Putamen (tissue), 1 donor: Measurements from ENCODE around the gene TRIM10.
"Not testable (repeated sequence)": the region's sequence is repeated elsewhere in the genome, so short reads cannot be mapped to it uniquely, and the experiment has no call there.

Experiments used
- DNase-seq: peaks from one replicate; pipeline ENCODE4 v3.0.0-alpha.2; 2016; ENCODE audit warnings: low spot score

TRIM10 gene

GRCh38 chr6:30172681-30173080 is 11.7 kb upstream of the TRIM10 start:
- DNase-seq: no peak

GRCh38 chr6:30171677-30172471 is 10.9 kb upstream of the TRIM10 start:
- no peak for DNase-seq

- DNase-seq: no peak
These were observed 8.9 kb upstream of the TRIM10 start for GRCh38 chr6:30169658-30170614.

- DNase-seq: no peak
These were observed 7.7 kb upstream of the TRIM10 start for GRCh38 chr6:30168741-30169140.

- no peak for DNase-seq
These were observed 6.1 kb upstream of the TRIM10 start for GRCh38 chr6:30167101-30167500.

GRCh38 chr6:30165238-30165637 is 4.2 kb upstream of the TRIM10 start:
- not testable (repeated sequence) for DNase-seq

- no peak for DNase-seq
These were observed 3.7 kb upstream of the TRIM10 start for GRCh38 chr6:30164714-30165113.

- DNase-seq: no peak
These were observed 3.1 kb upstream of the TRIM10 start for GRCh38 chr6:30163918-30164654.

- DNase-seq: no peak
These were observed 2.3 kb upstream of the TRIM10 start, which contains the start of gene TRIM15 for GRCh38 chr6:30163090-30163917. Gene TRIM15, plus strand, starts transcription at chr6:30163546. Its CDS starts 139 bp downstream, at chr6:30163685.

GRCh38 chr6:30162265-30163089 is 1.5 kb upstream of the TRIM10 start:
- no peak for DNase-seq

- no peak for DNase-seq
These were observed 815 bp downstream of the TRIM10 start for GRCh38 chr6:30160008-30160784.

- no peak for DNase-seq
These were observed 2.5 kb downstream of the TRIM10 start for GRCh38 chr6:30158475-30159040.

- DNase-seq: no peak
These were observed 3.0 kb downstream of the TRIM10 start for GRCh38 chr6:30157999-30158398.

- no peak for DNase-seq
These were observed 3.4 kb downstream of the TRIM10 start for GRCh38 chr6:30157581-30157980.

GRCh38 chr6:30156774-30157173 is 4.2 kb downstream of the TRIM10 start:
- no peak for DNase-seq

- DNase-seq: no peak
These were observed 4.8 kb downstream of the TRIM10 start for GRCh38 chr6:30156262-30156599.

GRCh38 chr6:30155520-30156261 is 5.3 kb downstream of the TRIM10 start:
- DNase-seq: no peak

- DNase-seq: no peak
These were observed 6.1 kb downstream of the TRIM10 start for GRCh38 chr6:30154709-30155519.
